MG63 (cell line): Measurements from ENCODE around the gene GRM8. TPM values are rescaled to one million over a fixed set of nuclear protein-coding genes. Genes with fewer than 3 reads are reported as not detected.

Experiments
- DNase-seq: peaks from one replicate; pipeline ENCODE4 v3.0.0-alpha.2; 2020
- H3K27me3 ChIP-seq: fragments of 250-450 bp; sonication (Bioruptor Pico); 2 replicates; pipeline ENCODE4 v1.5.1; 2020; ENCODE audit warnings: mild to moderate bottlenecking, moderate library complexity
- H3K36me3 ChIP-seq: fragments of 250-450 bp; sonication (Bioruptor Pico); 2 replicates; pipeline ENCODE4 v1.5.1; 2020; ENCODE audit warnings: mild to moderate bottlenecking, moderate library complexity
- H3K4me3 ChIP-seq: fragments of 250-450 bp; sonication (Bioruptor Pico); 2 replicates; pipeline ENCODE4 v1.5.1; 2020; ENCODE audit warnings: mild to moderate bottlenecking, moderate library complexity
- H3K9me3 ChIP-seq: fragments of 250-450 bp; sonication (Bioruptor Pico); 2 replicates; pipeline ENCODE4 v1.5.1; 2020; ENCODE audit warnings: mild to moderate bottlenecking, moderate library complexity
- total RNA-seq: library from RNA; depleted of rRNA; stranded (reverse); fragments of >200 nt; shearing (Covaris generic); gene quantifications from 2 replicates; pipeline ENCODE4 v1.2.3, GENCODE V29; 2014; ENCODE audit warnings: low replicate concordance

GRM8 gene
- total RNA-seq, 1 experiment from 2014 or later = not detected

- Histone ChIP-seq H3K4me3 (no peak overlapping the region), H3K36me3 (no peaks in the 10 kb centered on the region), H3K9me3 (no peaks in the 10 kb centered on the region), H3K27me3 (no peaks in the 10 kb centered on the region)
- DNase-seq = peak; percentile 5
Observed at GRCh38 chr7:127107601-127108007, 145.1 kb downstream of the GRM8 start.

GRCh38 chr7:127093340-127093739, 159.4 kb downstream of the GRM8 start:
- H3K27me3 ChIP-seq = no peaks in the 10 kb centered on the region
- no peaks in the 10 kb centered on the region for H3K36me3 ChIP-seq
- no peak for DNase-seq
- H3K4me3 ChIP-seq = no peak overlapping the region
- H3K9me3 ChIP-seq = no peaks in the 10 kb centered on the region

GRCh38 chr7:127091620-127092019, 161.1 kb downstream of the GRM8 start:
- DNase-seq = no peak
- Histone ChIP-seq H3K27me3 (no peaks in the 10 kb centered on the region), H3K36me3 (no peaks in the 10 kb centered on the region)

GRCh38 chr7:127089146-127089545, 163.6 kb downstream of the GRM8 start:
- Histone ChIP-seq H3K4me3 (no peak overlapping the region), H3K9me3 (no peaks in the 10 kb centered on the region), H3K27me3 (no peaks in the 10 kb centered on the region), H3K36me3 (no peaks in the 10 kb centered on the region)
- DNase-seq = no peak

More at GRCh38 chr7:127091620-127092019, 161.1 kb downstream of the GRM8 start:
- H3K4me3 ChIP-seq = no peak overlapping the region
- H3K9me3 ChIP-seq = no peaks in the 10 kb centered on the region

- Histone ChIP-seq H3K9me3 (no peaks in the 10 kb centered on the region), H3K36me3 (no peaks in the 10 kb centered on the region), H3K4me3 (no peak overlapping the region), H3K27me3 (no peaks in the 10 kb centered on the region)
- DNase-seq = no peak
Observed at GRCh38 chr7:127081539-127081938, 171.2 kb downstream of the GRM8 start.

- DNase-seq = no peak
- no peaks in the 10 kb centered on the region for H3K36me3 ChIP-seq
- H3K27me3 ChIP-seq = no peaks in the 10 kb centered on the region
- H3K4me3 ChIP-seq = no peak overlapping the region
- no peaks in the 10 kb centered on the region for H3K9me3 ChIP-seq
Observed at GRCh38 chr7:127080576-127080975, 172.2 kb downstream of the GRM8 start.

GRCh38 chr7:127066974-127067373, 185.8 kb downstream of the GRM8 start:
- no peaks in the 10 kb centered on the region for H3K36me3 ChIP-seq
- DNase-seq = no peak
- no peaks in the 10 kb centered on the region for H3K9me3 ChIP-seq
- no peak overlapping the region for H3K4me3 ChIP-seq
- H3K27me3 ChIP-seq = peaks cover 3% of the 10 kb centered on the region; the same call in 1 of the 2 replicates

- no peak for DNase-seq
Observed at GRCh38 chr7:127059475-127059874, 193.3 kb downstream of the GRM8 start.

GRCh38 chr7:127057918-127058317, 194.8 kb downstream of the GRM8 start:
- no peak overlapping the region for H3K4me3 ChIP-seq
- DNase-seq = no peak
- H3K9me3 ChIP-seq = no peaks in the 10 kb centered on the region
- H3K36me3 ChIP-seq = no peaks in the 10 kb centered on the region
- H3K27me3 ChIP-seq = no peaks in the 10 kb centered on the region

More at GRCh38 chr7:127059475-127059874, 193.3 kb downstream of the GRM8 start:
- no peaks in the 10 kb centered on the region for H3K9me3 ChIP-seq
- H3K4me3 ChIP-seq = no peak overlapping the region
- no peaks in the 10 kb centered on the region for H3K36me3 ChIP-seq
- H3K27me3 ChIP-seq = no peaks in the 10 kb centered on the region

- H3K9me3 ChIP-seq = no peaks in the 10 kb centered on the region
- DNase-seq = no peak
- H3K36me3 ChIP-seq = no peaks in the 10 kb centered on the region
- no peaks in the 10 kb centered on the region for H3K27me3 ChIP-seq
- H3K4me3 ChIP-seq = no peak overlapping the region
Observed at GRCh38 chr7:127056202-127056601, 196.5 kb downstream of the GRM8 start.

- H3K27me3 ChIP-seq = no peaks in the 10 kb centered on the region
- no peaks in the 10 kb centered on the region for H3K9me3 ChIP-seq
- no peak for DNase-seq
- H3K36me3 ChIP-seq = no peaks in the 10 kb centered on the region
- no peak overlapping the region for H3K4me3 ChIP-seq
Observed at GRCh38 chr7:127047521-127047920, 205.2 kb downstream of the GRM8 start.

GRCh38 chr7:127041689-127042452, 210.9 kb downstream of the GRM8 start:
- no peak for DNase-seq
- no peaks in the 10 kb centered on the region for H3K36me3 ChIP-seq

GRCh38 chr7:127040042-127040441, 212.7 kb downstream of the GRM8 start:
- Histone ChIP-seq H3K4me3 (no peak overlapping the region), H3K9me3 (no peaks in the 10 kb centered on the region), H3K36me3 (no peaks in the 10 kb centered on the region), H3K27me3 (no peaks in the 10 kb centered on the region)
- no peak for DNase-seq

More at GRCh38 chr7:127041689-127042452, 210.9 kb downstream of the GRM8 start:
- Histone ChIP-seq H3K27me3 (no peaks in the 10 kb centered on the region), H3K4me3 (no peak overlapping the region), H3K9me3 (no peaks in the 10 kb centered on the region)

GRCh38 chr7:127039541-127039940, 213.2 kb downstream of the GRM8 start:
- DNase-seq = no peak
- H3K4me3 ChIP-seq = no peak overlapping the region
- no peaks in the 10 kb centered on the region for H3K27me3 ChIP-seq
- no peaks in the 10 kb centered on the region for H3K36me3 ChIP-seq
- H3K9me3 ChIP-seq = no peaks in the 10 kb centered on the region

- no peak overlapping the region for H3K4me3 ChIP-seq
- no peak for DNase-seq
- H3K9me3 ChIP-seq = no peaks in the 10 kb centered on the region
- H3K27me3 ChIP-seq = no peaks in the 10 kb centered on the region
- H3K36me3 ChIP-seq = no peaks in the 10 kb centered on the region
Observed at GRCh38 chr7:127035203-127035849, 217.4 kb downstream of the GRM8 start.

- no peak for DNase-seq
- Histone ChIP-seq H3K9me3 (no peaks in the 10 kb centered on the region), H3K36me3 (no peaks in the 10 kb centered on the region), H3K4me3 (no peak overlapping the region), H3K27me3 (no peaks in the 10 kb centered on the region)
Observed at GRCh38 chr7:127034186-127034806, 218.4 kb downstream of the GRM8 start.

GRCh38 chr7:127029823-127030222, 222.9 kb downstream of the GRM8 start:
- no peaks in the 10 kb centered on the region for H3K9me3 ChIP-seq
- H3K36me3 ChIP-seq = no peaks in the 10 kb centered on the region
- no peak for DNase-seq
- H3K4me3 ChIP-seq = no peak overlapping the region
- no peaks in the 10 kb centered on the region for H3K27me3 ChIP-seq
